K562 (cell line): ENCODE results near the gene ZNF473. TPM values are rescaled to one million over a fixed set of nuclear protein-coding genes. Genes with fewer than 3 reads are reported as not detected.

Experiments
- ATAC-seq: fragments of 200-7000 bp; cut with Tn5 transposase; 3 replicates; pipeline ENCODE4 v1.9.1; 2020; ENCODE audit warnings: moderate library complexity
- BruUV-seq: library from RNA; stranded (reverse); fragments of 400-500 nt; replicated peaks from 2 replicates; lab custom pipeline; 2021; lab: Mats Ljungman, UMichigan
- CTCF ChIA-PET: fragments of 300-600 bp; formaldehyde crosslinking; extraction: SDS; loops from one replicate; lab custom pipeline; 2021; ENCODE audit warnings: low intra/inter-chr PET ratio; lab: Yijun Ruan, JAX
- POLR2A ChIA-PET: fragments of 300-600, 350-650 bp; sonication (Branson Sonifier 250); formaldehyde crosslinking; extraction: SDS; loops from one replicate; lab custom pipeline; 2021; ENCODE audit warnings: antibody characterized with exemption, inconsistent platforms; lab: Yijun Ruan, JAX
- DNase-seq, 4 experiments: peaks; one replicate each; pipeline versions ENCODE4 v3.0.0 to v3.0.0-alpha.2; 2011 to 2018; ENCODE audit warnings: low spot score in 3 of 4, mixed read lengths in 3 of 4; ENCODE audit errors: extremely low read depth in 1 of 4
- FAIRE-seq: peaks from 2 replicates; lab custom pipeline; 2011; peaks lifted over from hg19 to GRCh38; lab: Jason Lieb, UNC
- H2AFZ ChIP-seq: 2 replicates; pipeline ENCODE4 v1.6.0; 2011; ENCODE audit warnings: low read depth, low read length, control low read depth, inconsistent platforms
- H3K27ac ChIP-seq: fragments of 200-600 bp; 3 replicates; pipeline ENCODE4 v1.8.0; 2011; ENCODE audit warnings: low read depth, mild to moderate bottlenecking, control low read depth, inconsistent platforms, low read length, moderate library complexity, mixed read lengths; ENCODE audit errors: extremely low read depth
- H3K27me3 ChIP-seq, 2 experiments: fragments of 300-600 bp in 1 of 2; 2 replicates in 1 of 2; 3 replicates in 1 of 2; pipeline versions ENCODE4 v1.6.0 to v1.8.0; 2011; ENCODE audit warnings: inconsistent platforms in 2 of 2, low read length in 2 of 2, mild to moderate bottlenecking in 1 of 2, mixed read lengths in 1 of 2, moderate library complexity in 1 of 2; ENCODE audit not compliant: control insufficient read depth in 2 of 2, insufficient read depth in 2 of 2
- H3K36me3 ChIP-seq: fragments of 300-600 bp; 3 replicates; pipeline ENCODE4 v1.8.0; 2011; ENCODE audit warnings: mild to moderate bottlenecking, low read length, inconsistent platforms; ENCODE audit not compliant: control insufficient read depth, insufficient read depth
- H3K4me1 ChIP-seq, 2 experiments: fragments of 200-600 bp in 1 of 2; replicated peaks in 1 of 2; 2 replicates in 1 of 2; 3 replicates in 1 of 2; pipeline versions ENCODE4 v1.5.1 to v1.8.0; 2011; ENCODE audit warnings: inconsistent platforms in 2 of 2, low read length in 2 of 2, mild to moderate bottlenecking in 1 of 2, mixed read lengths in 1 of 2, moderate library complexity in 1 of 2; ENCODE audit not compliant: control insufficient read depth in 2 of 2, insufficient read depth in 2 of 2
- H3K4me2 ChIP-seq: 2 replicates; pipeline ENCODE4 v1.6.1; 2011; ENCODE audit warnings: low read length, control low read depth, inconsistent platforms, mixed read lengths; ENCODE audit not compliant: insufficient read depth
- H3K4me3 ChIP-seq: fragments of 200-600 bp; sonication (generic), shearing (Covaris generic); 2 replicates; pipeline ENCODE4 v1.5.1; 2016; ENCODE audit warnings: control low read depth, inconsistent platforms
- H3K79me2 ChIP-seq: fragments of 200-600 bp; 3 replicates; pipeline ENCODE4 v1.8.0; 2011; ENCODE audit warnings: low read length, inconsistent platforms; ENCODE audit not compliant: control insufficient read depth, insufficient read depth
- H3K9ac ChIP-seq, 2 experiments: 2 replicates each; pipeline versions ENCODE4 v1.6.0 to v1.6.1; 2011; ENCODE audit warnings: low read depth in 2 of 2, low read length in 2 of 2, control low read depth in 1 of 2, inconsistent platforms in 1 of 2, mild to moderate bottlenecking in 1 of 2, mixed read lengths in 1 of 2; ENCODE audit not compliant: insufficient read depth in 1 of 2
- H3K9me1 ChIP-seq: one replicate; pipeline ENCODE4 v1.6.0; 2011; ENCODE audit warnings: inconsistent platforms, mild to moderate bottlenecking, low read length, moderate library complexity; ENCODE audit not compliant: control insufficient read depth, insufficient read depth
- H3K9me3 ChIP-seq: replicated peaks from 2 replicates; pipeline ENCODE4 v1.5.1; 2011; ENCODE audit warnings: low read depth, low read length, inconsistent platforms; ENCODE audit not compliant: control insufficient read depth, insufficient read depth
- H4K20me1 ChIP-seq: replicated peaks from 2 replicates; pipeline ENCODE4 v1.6.1; 2011; ENCODE audit warnings: low read length, inconsistent platforms, mixed read lengths; ENCODE audit not compliant: control insufficient read depth, insufficient read depth
- CHD4 ChIP-seq: fragments of 200-600 bp; sonication (generic); IDR thresholded peaks from 3 replicates; pipeline ENCODE4 v1.6.1; 2012; ENCODE audit warnings: low read depth, mild to moderate bottlenecking, mixed read lengths, low read length, inconsistent platforms; ENCODE audit not compliant: insufficient read depth, insufficient replicate concordance, poor library complexity, severe bottlenecking
- ETS2 ChIP-seq: IDR thresholded peaks from 2 replicates; pipeline ENCODE4 v1.6.1; 2016; ENCODE audit warnings: borderline replicate concordance, missing genetic modification characterization, mild to moderate bottlenecking, moderate library complexity, missing compliant biosample characterization; ENCODE audit not compliant: poor library complexity, severe bottlenecking
- FUS ChIP-seq: fragments of 200-400 bp; formaldehyde crosslinking; optimal IDR thresholded peaks from 2 replicates; pipeline ENCODE3; 2017; ENCODE audit warnings: low read depth, low read length
- HNRNPK ChIP-seq: fragments of 200-400 bp; formaldehyde crosslinking; IDR thresholded peaks from one replicate; pipeline ENCODE4 v1.6.1; 2018; ENCODE audit warnings: mild to moderate bottlenecking, low read depth, low read length; ENCODE audit not compliant: poor library complexity, severe bottlenecking
- IRF2 ChIP-seq: sonication (generic); formaldehyde crosslinking; IDR thresholded peaks from 2 replicates; pipeline ENCODE4 v1.8.1; 2022; ENCODE audit warnings: mild to moderate bottlenecking, missing genetic modification reagents
- L3MBTL2 ChIP-seq: fragments of 450-650 bp; IDR thresholded peaks from 2 replicates; pipeline ENCODE4 v1.6.1; 2016; ENCODE audit warnings: mild to moderate bottlenecking, moderate library complexity
- LCOR ChIP-seq: sonication (generic); formaldehyde crosslinking; IDR thresholded peaks from 2 replicates; pipeline ENCODE4 v1.8.0; 2022; ENCODE audit warnings: mild to moderate bottlenecking, missing genetic modification reagents
- MAFG ChIP-seq: fragments of 450-650 bp; conservative IDR thresholded peaks from 2 replicates; pipeline ENCODE4 v1.6.1; 2016; ENCODE audit warnings: missing genetic modification characterization, missing compliant biosample characterization
- MTA1 ChIP-seq: fragments of 450-650 bp; IDR thresholded peaks from 2 replicates; pipeline ENCODE4 v1.6.1; 2017; ENCODE audit warnings: borderline replicate concordance
- NONO ChIP-seq, 2 experiments: fragments of 200-400 bp in 1 of 2; fragments of 450-650 bp in 1 of 2; formaldehyde crosslinking in 1 of 2; IDR thresholded peaks; 2 replicates each; pipeline ENCODE4 v1.6.1; 2017; ENCODE audit warnings: low read depth in 2 of 2, mild to moderate bottlenecking in 2 of 2, moderate library complexity in 2 of 2, low read length in 1 of 2
- SAFB ChIP-seq: fragments of 200-400 bp; formaldehyde crosslinking; IDR thresholded peaks from 2 replicates; pipeline ENCODE4 v1.6.1; 2017; ENCODE audit warnings: low read depth, low read length, borderline replicate concordance
- SRSF1 ChIP-seq: fragments of 200-400 bp; formaldehyde crosslinking; IDR thresholded peaks from 2 replicates; pipeline ENCODE4 v1.6.1; 2017; ENCODE audit warnings: mild to moderate bottlenecking, low read depth, low read length, moderate library complexity
- YBX1 ChIP-seq: fragments of 450-650 bp; IDR thresholded peaks from 2 replicates; pipeline ENCODE4 v1.7.1; 2016; ENCODE audit warnings: mild to moderate bottlenecking
- ZNF740 ChIP-seq, 3 experiments: fragments of 200-800 bp in 1 of 3; sonication (Bioruptor generic) in 1 of 3; sonication (generic) in 1 of 3; formaldehyde crosslinking in 1 of 3; IDR thresholded peaks; 2 replicates each; pipeline versions ENCODE4 v1.6.1 to v1.8.0; 2016 to 2022; ENCODE audit warnings: mild to moderate bottlenecking in 2 of 3, missing compliant biosample characterization in 2 of 3, missing genetic modification characterization in 2 of 3, missing genetic modification reagents in 1 of 3
- ZSCAN32 ChIP-seq: fragments of 450-650 bp; formaldehyde crosslinking; IDR thresholded peaks from 2 replicates; pipeline ENCODE4 v1.4.0; 2020; ENCODE audit warnings: mild to moderate bottlenecking, moderate library complexity
- WGBS: fragments of 100-300 bp; shearing (Covaris generic); methylation state at CpG from one replicate; pipeline ENCODE4 v1.1.6; 2016; ENCODE audit warnings: low coverage, mixed read lengths; ENCODE audit not compliant: insufficient coverage; ENCODE audit errors: missing lambda C conversion rate; 5-methylcytosine and 5-hydroxymethylcytosine counted together
- in situ Hi-C: fragments of 300-500 bp; cut with MboI; formaldehyde crosslinking; loops from 4 replicates; pipeline ENCODE4 v1.15.0; 2018; ENCODE audit warnings: inconsistent platforms, mixed read lengths
- intact Hi-C: fragments of 100-400 bp; cut with micrococcal nuclease; formaldehyde crosslinking; loops from 2 replicates; pipeline ENCODE4 v1.14.2; 2022
- polyA plus RNA-seq, 8 experiments: library from polyadenylated mRNA; depleted of rRNA in 4 of 8; stranded (reverse) in 5 of 8; unstranded in 3 of 8; fragments of >200 nt; fragmentation: Nextera tagmentation in 2 of 8; fragmentation: Illumina TruSeq in 1 of 8; extraction: Ambion mirVana in 2 of 8; extraction: Trizol in 1 of 8; gene quantifications; 2 replicates each; pipeline versions ENCODE4 v1.2.1 to v1.2.3, GENCODE V29; 2011 to 2014; ENCODE audit warnings: inconsistent platforms in 1 of 8, missing spikeins in 1 of 8
- total RNA-seq, 7 experiments: library from RNA; depleted of rRNA in 6 of 7; stranded (reverse); fragments of >200 nt in 6 of 7; fragmentation: Illumina TruSeq in 2 of 7; extraction: Trizol in 2 of 7; gene quantifications; 2 replicates each; pipeline versions ENCODE4 v1.2.1 to v1.2.3, GENCODE V29; 2011 to 2021; ENCODE audit warnings: low replicate concordance in 1 of 7
- TF ChIP-seq, protein P1 (sequence below), 2 experiments: fragments of 200-800 bp in 1 of 2; sonication (Bioruptor generic) in 1 of 2; sonication (generic) in 1 of 2; formaldehyde crosslinking in 1 of 2; IDR thresholded peaks in 1 of 2; conservative IDR thresholded peaks in 1 of 2; 2 replicates each; pipeline versions ENCODE4 v1.5.0 to v1.6.1; 2016 to 2020; ENCODE audit warnings: missing compliant biosample characterization in 1 of 2, missing genetic modification characterization in 1 of 2, missing genetic modification reagents in 1 of 2
- TF ChIP-seq, protein P2 (sequence below): IDR thresholded peaks from 2 replicates; pipeline ENCODE4 v1.6.1; 2012; ENCODE audit warnings: low read depth, low read length, improper control_type of control experiment, borderline replicate concordance

ZNF473 gene
- total and polyA plus RNA-seq, 9 of the 15 experiments (the other 6 are each of a cell fraction or from before 2014, with no cell fraction given), result 8.2 to 34.0 (median 28.5) TPM

- Histone ChIP-seq H3K27ac (no peak overlapping the region), H3K4me1 (peaks cover 6 to 14% of the 10 kb centered on the region in 2 experiments; a peak in 4 of 5 replicates), H4K20me1 (peaks cover 26% of the 10 kb centered on the region), H3K27me3 (no peaks in the 10 kb centered on the region), H3K4me3 (no peak overlapping the region), H3K9me1 (peaks cover 3% of the 10 kb centered on the region), H2AFZ (no peak overlapping the region), H3K4me2 (no peak overlapping the region), H3K9ac (no peak overlapping the region), H3K79me2 (no peaks in the 10 kb centered on the region), H3K36me3 (peaks cover 29% of the 10 kb centered on the region; the same call in 2 of the 3 replicates), H3K9me3 (no peaks in the 10 kb centered on the region)
- ATAC-seq (peak; percentile 84), DNase-seq (peak; percentile 70 to 92 (median 78)), FAIRE-seq (peak; percentile 85)
- CTCF ChIA-PET, result interaction anchor here (1.4 kb wide), 1 partner anchor 49 kb away, joined by 4 read pairs; no protein-coding TSS in a partner anchor
- POLR2A ChIA-PET, result interaction anchor here (0.8 to 1.2 kb wide), 3 partner anchors 9 to 55 kb away, joined by 3 read pairs; no protein-coding TSS in a partner anchor
- intact Hi-C loops, result loop anchor here (1.0 kb wide), 1 partner anchor 50 kb away; no protein-coding TSS in a partner anchor
- no TSS peak for BruUV-seq
- in situ Hi-C loops, result no loop called here
- 29% methylated on average over 9 of the region's 9 CpGs for WGBS
- TF ChIP-seq NONO (IDR thresholded peaks at IDR 0.05; ENCODE audit: low read depth in 2 of 2, low read length in 1 of 2) (no peak; a peak in 1 of 4 replicates), L3MBTL2 (no peak), SAFB (no peak), ETS2 (tag) (no peak), SRSF1 (no peak), YBX1 (no peak), LCOR (CRISPR knock-in tag) (peak; percentile 100), HNRNPK (no peak), FUS (no peak), IRF2 (CRISPR knock-in tag) (peak; percentile 99), MTA1 (peak; percentile 95), CHD4 (no peak), MAFG (tag) (peak; percentile 62), ZSCAN32 (CRISPR knock-in tag) (no peak; the same call in 1 of the 2 replicates), ZNF740 (CRISPR knock-in tag; IDR thresholded peaks at IDR 0.05) (peak; percentile 91), ZNF740 (tag; IDR thresholded peaks at IDR 0.05) (peak in 1 of 2 experiments; percentile 92; a peak in 2 of 4 replicates)
- TF ChIP-seq, protein P1, sequence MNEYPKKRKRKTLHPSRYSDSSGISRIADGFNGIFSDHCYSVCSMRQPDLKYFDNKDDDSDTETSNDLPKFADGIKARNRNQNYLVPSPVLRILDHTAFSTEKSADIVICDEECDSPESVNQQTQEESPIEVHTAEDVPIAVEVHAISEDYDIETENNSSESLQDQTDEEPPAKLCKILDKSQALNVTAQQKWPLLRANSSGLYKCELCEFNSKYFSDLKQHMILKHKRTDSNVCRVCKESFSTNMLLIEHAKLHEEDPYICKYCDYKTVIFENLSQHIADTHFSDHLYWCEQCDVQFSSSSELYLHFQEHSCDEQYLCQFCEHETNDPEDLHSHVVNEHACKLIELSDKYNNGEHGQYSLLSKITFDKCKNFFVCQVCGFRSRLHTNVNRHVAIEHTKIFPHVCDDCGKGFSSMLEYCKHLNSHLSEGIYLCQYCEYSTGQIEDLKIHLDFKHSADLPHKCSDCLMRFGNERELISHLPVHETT (CRISPR knock-in tag; conservative IDR thresholded peaks at IDR 0.05 in 1 of 2, IDR thresholded peaks at IDR 0.05 in 1 of 2), result peak; percentile 98 to 99
- TF ChIP-seq, protein P2, sequence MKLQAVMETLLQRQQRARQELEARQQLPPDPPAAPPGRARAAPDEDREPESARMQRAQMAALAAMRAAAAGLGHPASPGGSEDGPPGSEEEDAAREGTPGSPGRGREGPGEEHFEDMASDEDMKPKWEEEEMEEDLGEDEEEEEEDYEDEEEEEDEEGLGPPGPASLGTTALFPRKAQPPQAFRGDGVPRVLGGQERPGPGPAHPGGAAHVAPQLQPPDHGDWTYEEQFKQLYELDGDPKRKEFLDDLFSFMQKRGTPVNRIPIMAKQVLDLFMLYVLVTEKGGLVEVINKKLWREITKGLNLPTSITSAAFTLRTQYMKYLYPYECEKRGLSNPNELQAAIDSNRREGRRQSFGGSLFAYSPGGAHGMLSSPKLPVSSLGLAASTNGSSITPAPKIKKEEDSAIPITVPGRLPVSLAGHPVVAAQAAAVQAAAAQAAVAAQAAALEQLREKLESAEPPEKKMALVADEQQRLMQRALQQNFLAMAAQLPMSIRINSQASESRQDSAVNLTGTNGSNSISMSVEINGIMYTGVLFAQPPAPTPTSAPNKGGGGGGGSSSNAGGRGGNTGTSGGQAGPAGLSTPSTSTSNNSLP, result no peak
Observed at GRCh38 chr19:49987159-49987698, 38.6 kb upstream of the ZNF473 start.
